Activated T-cell treated with anti-CD3 and anti-CD28 coated beads, Interleukin-2, amount 50 U/mL, for 48 hours (primary cell): ENCODE results near the gene TRIM59.
A peak's percentile ranks its signal among the peaks of the same experiment; 100 is the strongest.

Experiments used
- DNase-seq, 2 experiments: peaks; one replicate each; pipeline ENCODE4 v3.0.0-alpha.2; 2020

TRIM59 gene

DNA sequence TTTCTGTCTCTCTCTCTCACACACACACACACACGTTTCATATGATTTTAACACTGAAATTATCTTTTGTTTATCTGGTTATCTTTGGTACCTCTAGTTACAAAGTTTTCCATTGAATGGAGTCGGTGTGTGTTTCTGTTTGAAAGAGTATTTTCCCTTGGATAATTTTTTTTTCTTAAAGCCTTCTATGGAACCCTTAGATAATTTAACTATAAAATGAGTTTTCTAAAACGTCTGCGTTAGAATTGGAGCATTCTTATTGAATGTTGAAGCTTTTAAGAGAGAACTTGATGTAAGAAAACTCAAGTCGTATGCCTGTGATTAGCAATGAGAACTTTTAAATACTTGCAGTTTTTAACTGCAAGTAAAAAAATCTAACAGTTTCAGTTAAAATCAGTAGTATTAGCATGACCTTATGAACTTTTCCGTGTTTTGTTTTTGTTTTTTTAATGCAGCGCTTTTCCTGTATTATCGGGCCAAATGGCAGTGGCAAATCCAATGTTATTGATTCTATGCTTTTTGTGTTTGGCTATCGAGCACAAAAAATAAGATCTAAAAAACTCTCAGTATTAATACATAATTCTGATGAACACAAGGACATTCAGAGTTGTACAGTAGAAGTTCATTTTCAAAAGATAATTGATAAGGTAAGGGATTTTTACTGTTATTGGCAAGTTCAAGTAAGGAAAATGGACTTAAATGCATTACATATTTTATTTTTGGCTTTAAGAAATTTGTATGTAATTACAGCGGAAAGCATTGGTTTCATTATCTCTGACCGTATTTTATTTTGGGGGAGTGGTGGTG, 47.2 kb downstream of the TRIM59 start:
- DNase-seq, result no peak

DNA sequence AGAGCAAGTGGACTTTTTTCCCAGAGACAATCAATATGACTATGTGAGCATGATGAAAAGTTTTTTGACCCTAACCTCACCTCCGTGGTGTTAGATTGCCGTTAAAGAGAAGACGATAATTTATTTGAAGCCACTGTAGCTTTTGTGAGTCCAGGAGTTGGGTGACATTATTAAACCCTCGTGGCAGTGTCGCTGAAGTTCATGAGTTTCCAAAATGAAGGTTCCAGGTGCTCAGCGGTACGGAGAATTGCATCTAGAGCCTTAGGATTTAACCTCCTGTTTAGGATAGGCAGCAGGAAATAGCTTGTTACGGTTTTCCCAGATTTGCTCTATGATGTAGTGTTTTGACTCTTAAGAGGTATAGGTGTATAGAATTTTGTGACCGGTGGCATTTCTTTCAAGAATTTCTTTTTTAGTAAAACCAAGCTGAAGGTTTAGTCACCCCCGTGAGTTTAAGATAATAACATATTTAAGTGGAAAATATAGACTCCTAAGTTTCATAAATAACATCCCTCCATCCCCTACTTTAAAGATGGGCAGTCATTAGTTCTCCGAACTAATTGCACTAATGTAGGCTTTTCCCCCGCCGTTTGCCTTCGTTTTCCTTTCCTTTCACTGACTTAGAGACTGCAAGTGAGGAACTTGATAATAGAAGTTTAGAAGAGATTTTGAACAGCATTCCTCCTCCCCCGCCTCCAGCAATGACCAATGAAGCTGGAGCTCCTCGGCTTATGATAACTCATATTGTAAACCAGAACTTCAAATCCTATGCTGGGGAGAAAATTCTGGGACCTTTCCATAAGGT, 48.1 kb downstream of the TRIM59 start:
- DNase-seq, result no peak

GRCh38 chr3:160400702-160401150, 48.9 kb downstream of the TRIM59 start:
- peak in 1 of 2 experiments; percentile 45 for DNase-seq

- DNase-seq, result no peak
Observed at GRCh38 chr3:160400030-160400701, 49.4 kb downstream of the TRIM59 start.

DNA sequence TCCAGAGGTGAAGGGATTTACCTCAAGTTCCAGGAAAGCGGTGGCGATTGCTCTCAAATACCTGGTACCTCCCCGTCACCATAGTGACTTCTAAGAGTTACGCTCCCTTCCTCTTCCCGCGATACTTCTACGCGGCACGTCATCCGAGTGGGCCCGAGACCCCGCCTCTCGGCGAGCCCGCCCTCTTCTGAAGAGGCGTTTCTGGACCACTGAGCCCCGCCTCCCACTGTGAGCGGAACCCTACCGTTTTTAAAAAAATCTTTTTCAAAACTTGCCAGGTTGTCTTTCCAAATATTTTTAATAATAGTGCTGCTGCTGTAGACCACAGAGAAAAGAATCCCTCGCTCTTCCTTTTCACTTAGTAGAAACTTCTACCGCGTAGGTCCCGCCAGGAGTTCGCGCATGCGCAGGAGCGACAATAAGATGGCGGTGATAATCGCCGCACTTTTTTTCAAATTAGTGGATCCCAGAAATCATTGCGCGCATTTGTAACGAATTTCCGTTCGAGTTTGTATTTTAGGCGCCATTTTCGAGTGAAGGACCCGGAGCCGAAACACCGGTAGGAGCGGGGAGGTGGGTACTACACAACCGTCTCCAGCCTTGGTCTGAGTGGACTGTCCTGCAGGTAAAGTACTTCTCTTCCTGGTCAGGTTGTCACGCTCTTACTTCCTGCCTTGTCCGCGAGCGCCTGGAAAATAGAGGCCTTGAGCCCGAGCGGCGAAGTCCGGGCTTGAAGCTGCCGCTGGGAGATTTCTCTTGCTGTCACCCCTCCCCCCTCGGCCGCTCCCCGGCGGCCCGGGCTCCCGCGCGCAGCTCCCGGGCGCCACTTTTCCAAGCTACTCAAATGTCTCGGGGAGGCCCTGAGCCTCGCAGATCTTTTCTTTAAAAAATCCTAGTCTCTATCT, 50.2 kb downstream of the TRIM59 start, which contains the start of the genes IFT80 and SMC4:
TSS of gene IFT80 (minus strand) at position 101 of the 905 bp plus-strand sequence. CDS start 14,625 bp downstream, outside the sequence.
TSS of gene SMC4 (plus strand) at position 526 of the 905 bp plus-strand sequence. CDS start 1,177 bp downstream, outside the sequence.
- DNase-seq, result peak; percentile 96

DNA sequence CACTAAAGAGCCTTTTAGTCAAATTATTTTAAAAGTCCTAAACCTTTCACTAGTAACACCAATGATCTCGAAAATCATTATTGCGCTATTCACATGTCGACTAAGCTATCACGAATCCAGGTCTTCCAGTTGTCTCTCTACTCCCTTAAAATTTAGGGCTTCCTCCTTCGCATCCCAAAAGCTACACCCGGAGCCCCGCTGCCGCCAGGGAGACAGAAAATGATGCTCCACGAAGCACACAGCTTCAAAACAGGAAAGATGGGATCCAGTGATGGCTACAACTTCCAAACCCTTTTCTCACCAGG, 50.8 kb downstream of the TRIM59 start:
- DNase-seq, result no peak

- DNase-seq, result no peak
Observed at GRCh38 chr3:160395297-160395696, 54.3 kb downstream of the TRIM59 start.

- DNase-seq, result no peak
Observed at GRCh38 chr3:160394009-160394392, 55.6 kb downstream of the TRIM59 start.

DNA sequence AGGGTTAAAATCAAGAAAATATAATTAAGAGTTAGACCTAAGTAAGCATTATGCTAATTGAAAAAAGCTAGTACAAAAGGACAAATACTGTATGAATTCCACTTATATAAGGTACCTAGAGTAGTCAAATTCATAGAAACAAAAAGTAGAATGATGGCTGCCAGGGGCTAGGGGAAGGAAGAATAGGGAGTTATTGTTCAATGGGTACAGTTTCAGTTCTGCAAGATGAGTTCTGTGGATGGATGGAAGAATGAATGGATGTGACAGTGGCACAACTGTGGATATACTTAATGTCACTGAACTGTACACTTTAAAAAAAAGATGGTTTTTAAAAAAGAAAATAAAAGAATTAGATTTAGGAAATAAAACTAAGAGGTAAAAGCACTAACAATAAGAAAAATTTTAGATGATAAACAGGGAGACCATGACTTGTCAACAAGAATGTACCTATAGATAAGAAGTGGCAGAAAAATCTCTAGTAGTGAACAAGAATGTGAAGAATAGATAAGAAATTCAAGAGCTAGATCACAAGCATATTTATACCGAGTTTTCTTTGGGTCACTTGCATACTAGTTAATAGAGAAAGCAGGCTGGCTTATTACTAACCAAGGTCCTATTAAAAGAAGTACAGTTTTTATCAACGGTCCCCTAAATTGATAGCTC, 56.1 kb downstream of the TRIM59 start:
- no peak for DNase-seq

DNA sequence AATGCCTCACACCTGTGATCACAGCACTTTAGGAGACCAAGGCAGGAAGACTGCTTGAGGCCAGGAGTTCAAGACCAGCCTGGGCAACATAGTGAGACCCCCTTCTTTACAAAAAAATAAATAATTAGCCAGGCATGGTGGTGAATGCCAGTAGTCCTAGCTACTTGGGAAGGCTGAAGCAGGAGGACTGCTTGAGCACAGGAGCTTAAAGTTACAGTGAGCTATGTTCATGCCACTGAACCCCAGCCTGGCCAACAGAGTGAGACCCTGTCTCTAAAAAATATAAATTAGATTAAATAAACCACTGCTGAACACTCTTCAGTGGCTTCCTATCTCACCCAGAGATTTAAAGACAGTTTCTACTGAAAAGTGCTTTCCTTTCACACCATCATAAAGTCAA, 56.8 kb downstream of the TRIM59 start:
- DNase-seq, result no peak

GRCh38 chr3:160390565-160391138, 58.9 kb downstream of the TRIM59 start:
- no peak for DNase-seq
